ENCODE results near the gene BARX1.

The BARX1 gene

DNA sequence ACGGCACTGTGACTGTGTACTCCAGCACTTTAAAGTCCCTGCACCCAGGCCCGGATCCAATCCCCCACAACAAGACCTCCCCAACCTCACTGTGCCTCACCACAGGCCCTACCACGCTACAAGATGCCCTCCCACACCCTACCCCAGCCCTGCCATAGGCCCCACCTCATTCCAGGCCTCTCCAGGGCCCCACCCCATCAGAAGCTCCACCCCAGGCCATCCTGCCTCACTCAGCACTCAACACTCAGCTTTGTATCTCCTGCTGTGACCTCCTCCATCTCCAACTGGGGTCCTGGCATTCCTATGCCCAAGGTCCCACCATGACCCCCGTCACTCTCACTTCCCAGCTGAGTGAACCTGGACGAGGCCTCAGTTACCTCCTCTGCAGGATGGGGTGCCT lies 38.8 kb downstream of the BARX1 start:
- DNase-seq, result no peak

GRCh38 chr9:93911801-93912554 lies 43.2 kb downstream of the BARX1 start:
- DNase-seq, result no peak

- DNase-seq, result no peak
These were observed 43.9 kb downstream of the BARX1 start for GRCh38 chr9:93911136-93911745.

GRCh38 chr9:93910598-93910997 lies 44.6 kb downstream of the BARX1 start:
- DNase-seq, result no peak

GRCh38 chr9:93910196-93910595 lies 45.0 kb downstream of the BARX1 start:
- no peak for DNase-seq

DNA sequence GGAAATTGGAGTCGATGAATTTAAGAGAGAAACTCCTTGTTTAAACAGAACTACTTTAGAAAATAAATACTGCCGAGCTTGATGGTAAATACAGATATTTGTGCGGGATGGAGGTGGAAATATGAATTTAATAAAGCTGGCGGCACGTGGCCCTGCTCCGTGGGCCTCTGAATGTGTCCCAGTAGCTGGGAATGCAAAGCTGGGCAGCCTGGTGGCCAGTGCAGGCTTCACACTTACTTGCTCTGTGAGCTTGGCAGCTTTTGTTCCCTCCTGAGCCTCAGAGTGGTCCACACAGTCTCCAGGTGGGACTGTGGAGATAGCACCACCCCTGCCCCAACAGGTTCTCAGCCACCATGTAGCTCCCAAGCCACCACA lies 45.9 kb downstream of the BARX1 start:
- no peak for DNase-seq

DNA sequence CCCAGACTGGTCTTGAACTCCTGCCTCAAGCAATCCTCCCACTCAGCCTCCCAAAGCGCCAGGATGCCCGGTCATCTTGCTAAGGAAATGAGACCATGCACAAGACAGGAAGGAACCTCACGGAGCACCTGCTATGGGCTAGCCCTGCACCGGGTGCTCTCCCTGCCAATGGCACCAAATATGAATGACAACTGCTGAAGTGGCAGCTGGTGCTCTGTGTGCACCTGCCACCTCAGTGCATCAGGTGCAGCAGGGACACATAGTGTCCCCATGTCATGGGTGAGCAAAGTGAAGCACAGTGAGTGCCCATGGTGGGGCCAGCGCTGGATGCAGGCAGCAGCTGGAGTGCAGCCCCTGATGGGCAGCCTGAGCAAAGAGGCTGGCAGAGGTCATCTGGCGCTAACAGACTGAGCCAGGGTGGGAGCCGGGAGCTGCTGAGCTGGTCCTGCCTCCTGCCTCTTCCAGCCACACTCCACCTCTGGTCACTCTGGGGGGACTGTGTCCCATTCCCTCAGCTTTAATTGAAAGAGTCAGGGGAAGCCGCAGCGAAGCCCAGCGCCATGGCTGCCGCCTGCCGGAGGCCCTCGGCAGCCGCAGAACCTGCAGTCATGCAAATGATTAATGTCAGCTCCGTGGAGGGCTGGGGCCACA lies 46.4 kb downstream of the BARX1 start:
- no peak for DNase-seq

DNA sequence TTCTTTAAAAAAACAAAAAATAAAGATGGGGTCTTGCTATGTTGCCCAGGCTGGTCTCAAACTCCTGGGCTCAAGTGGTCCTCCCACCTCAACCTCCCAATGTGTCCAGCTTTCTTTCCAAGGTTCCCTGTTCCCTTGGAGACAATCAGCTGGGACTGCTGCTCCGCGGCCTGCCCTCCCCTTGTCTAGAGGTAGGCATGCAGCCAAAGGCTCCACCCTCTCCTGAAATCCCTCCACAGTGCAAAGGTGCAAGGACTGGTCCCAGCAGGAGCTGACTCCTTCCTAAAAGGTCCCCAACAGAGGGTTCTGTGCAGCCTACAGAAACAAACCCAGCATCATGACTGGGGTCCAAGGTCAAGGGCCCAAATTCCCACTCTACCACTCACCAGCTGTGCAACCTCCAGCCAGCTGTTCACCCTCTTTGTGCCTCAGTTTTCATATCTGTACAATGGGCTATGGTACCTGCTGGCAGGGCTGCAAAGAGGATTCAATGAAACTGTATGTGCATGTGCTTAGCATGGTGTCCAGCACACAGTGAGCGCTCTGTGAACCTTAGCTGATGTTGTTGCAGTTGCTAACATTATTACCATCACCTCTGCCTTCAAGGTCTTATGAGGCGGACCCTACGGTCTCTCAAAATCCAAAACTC lies 47.5 kb downstream of the BARX1 start:
- no peak for DNase-seq

DNA sequence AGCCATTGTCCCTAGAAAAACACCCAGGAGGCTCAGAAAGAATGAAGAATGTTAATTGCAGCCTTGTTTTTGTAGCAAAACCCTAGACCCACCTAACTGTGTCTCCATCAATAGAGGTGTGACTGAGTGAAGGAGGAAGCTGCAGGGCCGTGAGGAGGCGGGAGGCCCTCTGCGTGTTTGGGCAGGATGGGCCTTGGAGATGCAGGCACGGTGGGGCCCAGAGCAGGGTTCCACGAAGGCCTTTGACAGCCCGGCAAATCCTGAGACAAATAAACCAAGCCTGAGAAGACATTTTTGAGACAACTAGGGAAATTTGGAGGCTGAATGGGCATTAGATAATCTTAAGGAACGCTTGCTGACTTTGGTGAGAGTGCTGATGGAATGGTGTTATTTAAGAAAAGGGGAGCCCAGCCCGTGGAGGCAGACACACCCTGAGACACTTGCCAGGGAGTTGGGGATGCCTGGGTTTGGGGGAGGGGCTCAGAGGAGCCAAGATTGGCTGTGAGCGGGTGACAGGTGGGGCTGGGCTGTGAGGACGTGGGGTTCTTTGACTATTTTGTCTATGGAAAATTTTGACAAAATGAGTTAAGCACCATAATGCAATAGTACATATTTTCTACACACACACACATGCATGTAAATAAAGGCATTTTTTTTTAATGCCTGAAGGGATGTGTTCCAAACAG lies 48.8 kb downstream of the BARX1 start:
- no peak for DNase-seq

DNA sequence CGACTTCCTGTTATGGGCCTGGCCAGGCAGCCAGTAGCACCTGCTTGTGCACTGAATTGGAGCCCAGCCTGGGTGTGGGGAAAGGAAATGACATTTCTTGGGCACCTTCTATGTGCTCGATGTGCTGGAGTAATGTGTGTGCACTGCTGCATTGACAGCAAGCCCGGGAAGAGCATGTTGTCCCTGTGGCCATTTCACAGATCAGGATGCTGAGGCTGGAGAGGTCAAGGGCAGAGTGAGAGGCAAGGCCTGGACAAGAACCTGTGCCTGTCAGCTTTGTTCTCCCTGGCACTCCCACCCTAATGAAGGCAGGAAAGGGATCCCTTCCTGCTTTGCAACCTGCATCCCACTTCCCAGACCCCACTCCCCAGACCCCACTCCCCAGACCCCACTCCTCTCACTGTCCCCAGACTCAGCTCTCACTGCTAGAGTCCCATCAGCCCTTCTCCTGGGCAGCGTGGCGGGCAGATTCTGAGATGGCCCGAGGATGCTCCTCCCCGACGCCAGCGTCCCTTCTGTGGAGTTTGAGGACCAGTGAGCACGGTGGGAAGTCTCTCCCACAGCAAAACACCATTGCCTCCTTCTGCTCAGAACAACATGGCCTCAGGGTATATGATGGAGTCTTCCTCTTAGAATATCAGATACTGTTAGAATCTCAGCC lies 49.6 kb downstream of the BARX1 start:
- no peak for DNase-seq

GRCh38 chr9:93904649-93905472 lies 50.3 kb downstream of the BARX1 start:
- no peak for DNase-seq

DNA sequence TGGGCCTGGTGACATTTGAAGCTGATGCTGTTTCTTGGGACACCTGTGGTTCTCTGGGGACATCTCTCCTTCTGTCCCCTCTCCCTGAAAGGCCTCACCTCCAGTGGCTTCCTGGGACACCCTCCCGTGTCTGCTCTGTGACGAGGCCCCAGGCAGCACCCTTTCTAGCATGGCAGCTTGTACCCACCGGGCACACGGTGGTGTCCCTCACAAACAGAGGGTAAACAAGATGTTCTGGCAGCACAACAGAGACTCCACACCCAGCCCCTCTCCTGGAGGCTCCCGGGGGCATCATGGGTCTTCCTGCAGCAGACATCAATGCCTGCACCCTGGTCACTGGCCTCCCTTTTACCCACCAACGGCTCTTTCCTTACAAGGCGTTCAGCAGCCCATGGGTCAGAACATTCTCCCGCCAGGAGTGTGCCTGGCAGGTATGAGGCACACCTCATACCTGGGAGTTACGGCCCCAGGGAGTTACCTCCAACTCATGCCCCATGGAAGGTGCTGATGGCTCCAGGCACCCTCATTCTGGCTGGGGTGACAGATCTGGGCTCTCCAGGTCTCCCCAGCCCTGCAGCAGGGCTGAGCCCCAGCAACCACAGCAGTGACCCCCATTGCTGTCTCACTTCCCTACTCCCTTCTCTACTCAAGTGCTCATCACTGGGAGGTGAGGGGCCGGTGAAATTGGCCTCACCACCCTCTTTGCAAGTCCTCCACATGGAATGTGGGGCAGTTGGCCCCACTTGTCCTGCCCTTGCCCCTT lies 51.1 kb downstream of the BARX1 start:
- no peak for DNase-seq

DNA sequence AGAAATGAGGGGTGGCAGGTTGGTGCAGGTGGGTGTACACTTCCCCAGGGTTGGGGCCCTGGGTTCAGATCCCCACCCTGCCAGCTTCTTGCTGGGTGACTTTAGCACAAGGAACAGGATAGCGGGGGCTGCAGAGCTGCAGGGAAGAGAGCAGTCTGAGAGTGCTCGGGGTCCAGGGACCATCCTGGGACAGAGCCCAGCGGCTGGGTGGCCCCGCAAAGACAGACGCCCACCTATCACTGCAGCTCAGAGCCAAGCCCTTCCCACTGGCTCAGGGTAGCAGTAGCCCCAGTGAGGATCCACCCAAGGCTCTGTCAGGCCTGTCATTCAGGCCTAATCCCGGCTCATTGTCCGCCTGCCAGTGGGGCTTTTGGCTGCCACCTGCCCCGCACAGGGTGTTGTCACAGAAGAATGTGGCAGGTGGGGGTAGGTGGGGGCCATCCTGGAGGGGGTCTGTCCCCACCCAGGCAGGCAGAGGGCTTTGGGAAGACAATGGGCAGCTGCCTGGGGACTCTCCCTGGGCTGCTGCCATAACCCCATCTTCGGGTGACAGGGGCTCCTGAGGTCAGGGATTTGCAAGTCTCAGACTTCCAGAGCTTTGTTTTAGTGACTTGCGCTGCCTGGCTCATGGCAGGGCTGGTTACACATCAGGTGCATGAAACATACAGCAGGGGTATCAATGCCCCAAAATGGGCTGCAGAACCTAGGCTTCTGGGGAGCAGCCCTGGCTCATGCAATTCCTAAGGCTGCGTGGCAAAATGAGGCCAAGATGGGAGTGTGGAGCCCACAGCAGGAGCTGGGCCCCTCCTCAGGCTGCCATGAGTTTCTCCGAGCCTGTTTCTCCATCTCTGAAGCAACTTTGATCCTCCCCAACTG lies 52.1 kb downstream of the BARX1 start:
- no peak for DNase-seq

GRCh38 chr9:93902051-93902779 lies 52.9 kb downstream of the BARX1 start:
- no peak for DNase-seq

Data from NCI-H524 treated with DMSO at 0.1 percent for 48 hours (cell line).